Measurements from ENCODE around the gene ITPR2. TPM values are rescaled to one million over a fixed set of nuclear protein-coding genes. Genes with fewer than 3 reads are reported as not detected.
A peak's percentile ranks its signal among the peaks of the same experiment; 100 is the strongest.

The ITPR2 gene
- total and polyA plus RNA-seq, 2 of the 13 experiments (the other 11 are each of a cell fraction or from before 2014, with no cell fraction given): 31.9 to 81.9 TPM

DNA sequence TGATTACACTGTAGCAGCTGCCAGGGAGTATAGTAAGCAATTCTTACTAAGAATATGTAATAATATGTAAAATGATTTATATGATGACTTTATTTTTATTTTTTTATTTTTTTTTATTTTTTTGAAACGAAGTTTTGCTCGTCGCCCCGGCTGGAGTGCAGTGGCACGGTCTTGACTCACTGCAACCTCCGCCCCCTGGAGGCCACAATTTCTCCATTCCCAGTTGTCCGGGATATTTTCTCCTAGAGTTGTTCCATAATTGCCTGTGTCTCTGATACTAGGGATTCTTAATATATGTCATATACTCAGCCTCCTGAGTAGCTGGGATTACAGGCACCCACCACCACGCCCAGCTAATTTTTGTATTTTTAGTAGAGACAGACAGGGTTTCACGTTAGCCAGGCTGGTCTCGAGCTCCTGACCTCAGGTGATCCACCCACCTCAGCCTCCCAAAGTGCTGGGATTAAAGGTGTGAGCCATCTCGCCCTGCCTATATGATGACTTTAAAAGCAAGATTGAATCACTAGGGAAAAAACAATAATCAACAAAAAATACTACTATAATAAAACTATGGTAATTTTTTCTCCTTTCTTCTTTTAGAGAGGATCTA lies 12.2 kb upstream of the ITPR2 start (continued):
- TF ChIP-seq, protein P1, sequence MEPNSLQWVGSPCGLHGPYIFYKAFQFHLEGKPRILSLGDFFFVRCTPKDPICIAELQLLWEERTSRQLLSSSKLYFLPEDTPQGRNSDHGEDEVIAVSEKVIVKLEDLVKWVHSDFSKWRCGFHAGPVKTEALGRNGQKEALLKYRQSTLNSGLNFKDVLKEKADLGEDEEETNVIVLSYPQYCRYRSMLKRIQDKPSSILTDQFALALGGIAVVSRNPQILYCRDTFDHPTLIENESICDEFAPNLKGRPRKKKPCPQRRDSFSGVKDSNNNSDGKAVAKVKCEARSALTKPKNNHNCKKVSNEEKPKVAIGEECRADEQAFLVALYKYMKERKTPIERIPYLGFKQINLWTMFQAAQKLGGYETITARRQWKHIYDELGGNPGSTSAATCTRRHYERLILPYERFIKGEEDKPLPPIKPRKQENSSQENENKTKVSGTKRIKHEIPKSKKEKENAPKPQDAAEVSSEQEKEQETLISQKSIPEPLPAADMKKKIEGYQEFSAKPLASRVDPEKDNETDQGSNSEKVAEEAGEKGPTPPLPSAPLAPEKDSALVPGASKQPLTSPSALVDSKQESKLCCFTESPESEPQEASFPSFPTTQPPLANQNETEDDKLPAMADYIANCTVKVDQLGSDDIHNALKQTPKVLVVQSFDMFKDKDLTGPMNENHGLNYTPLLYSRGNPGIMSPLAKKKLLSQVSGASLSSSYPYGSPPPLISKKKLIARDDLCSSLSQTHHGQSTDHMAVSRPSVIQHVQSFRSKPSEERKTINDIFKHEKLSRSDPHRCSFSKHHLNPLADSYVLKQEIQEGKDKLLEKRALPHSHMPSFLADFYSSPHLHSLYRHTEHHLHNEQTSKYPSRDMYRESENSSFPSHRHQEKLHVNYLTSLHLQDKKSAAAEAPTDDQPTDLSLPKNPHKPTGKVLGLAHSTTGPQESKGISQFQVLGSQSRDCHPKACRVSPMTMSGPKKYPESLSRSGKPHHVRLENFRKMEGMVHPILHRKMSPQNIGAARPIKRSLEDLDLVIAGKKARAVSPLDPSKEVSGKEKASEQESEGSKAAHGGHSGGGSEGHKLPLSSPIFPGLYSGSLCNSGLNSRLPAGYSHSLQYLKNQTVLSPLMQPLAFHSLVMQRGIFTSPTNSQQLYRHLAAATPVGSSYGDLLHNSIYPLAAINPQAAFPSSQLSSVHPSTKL (CRISPR knock-in tag; IDR thresholded peaks at IDR 0.05): peak; percentile 11; the same call in 1 of the 2 replicates
- TF ChIP-seq MXI1 (IDR thresholded peaks at IDR 0.05; ENCODE audit: borderline replicate concordance, low read depth, low read length) (no peak), SMAD3 (CRISPR knock-in tag; IDR thresholded peaks at IDR 0.05) (peak; percentile 42; the same call in 1 of the 2 replicates), TOE1 (CRISPR knock-in tag; IDR thresholded peaks at IDR 0.05) (no peak), SMC3 (IDR thresholded peaks at IDR 0.05; ENCODE audit: low read length) (peak; percentile 45), FOXO1 (CRISPR knock-in tag; IDR thresholded peaks at IDR 0.05) (no peak), PCBP1 (IDR thresholded peaks at IDR 0.05; ENCODE audit: borderline replicate concordance, low read depth, low read length) (no peak), KAT8 (CRISPR knock-in tag; IDR thresholded peaks at IDR 0.05) (no peak), ZNF563 (CRISPR knock-in tag; IDR thresholded peaks at IDR 0.05) (no peak), FOSL1 (CRISPR knock-in tag; IDR thresholded peaks at IDR 0.05; ENCODE audit: borderline replicate concordance) (no peak)
- TF ChIP-seq, protein P2, sequence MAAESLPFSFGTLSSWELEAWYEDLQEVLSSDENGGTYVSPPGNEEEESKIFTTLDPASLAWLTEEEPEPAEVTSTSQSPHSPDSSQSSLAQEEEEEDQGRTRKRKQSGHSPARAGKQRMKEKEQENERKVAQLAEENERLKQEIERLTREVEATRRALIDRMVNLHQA (CRISPR knock-in tag; IDR thresholded peaks at IDR 0.05): no peak
- TF ChIP-seq, protein P3, sequence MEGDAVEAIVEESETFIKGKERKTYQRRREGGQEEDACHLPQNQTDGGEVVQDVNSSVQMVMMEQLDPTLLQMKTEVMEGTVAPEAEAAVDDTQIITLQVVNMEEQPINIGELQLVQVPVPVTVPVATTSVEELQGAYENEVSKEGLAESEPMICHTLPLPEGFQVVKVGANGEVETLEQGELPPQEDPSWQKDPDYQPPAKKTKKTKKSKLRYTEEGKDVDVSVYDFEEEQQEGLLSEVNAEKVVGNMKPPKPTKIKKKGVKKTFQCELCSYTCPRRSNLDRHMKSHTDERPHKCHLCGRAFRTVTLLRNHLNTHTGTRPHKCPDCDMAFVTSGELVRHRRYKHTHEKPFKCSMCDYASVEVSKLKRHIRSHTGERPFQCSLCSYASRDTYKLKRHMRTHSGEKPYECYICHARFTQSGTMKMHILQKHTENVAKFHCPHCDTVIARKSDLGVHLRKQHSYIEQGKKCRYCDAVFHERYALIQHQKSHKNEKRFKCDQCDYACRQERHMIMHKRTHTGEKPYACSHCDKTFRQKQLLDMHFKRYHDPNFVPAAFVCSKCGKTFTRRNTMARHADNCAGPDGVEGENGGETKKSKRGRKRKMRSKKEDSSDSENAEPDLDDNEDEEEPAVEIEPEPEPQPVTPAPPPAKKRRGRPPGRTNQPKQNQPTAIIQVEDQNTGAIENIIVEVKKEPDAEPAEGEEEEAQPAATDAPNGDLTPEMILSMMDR (CRISPR knock-in tag; IDR thresholded peaks at IDR 0.05): peak; percentile 67
